Kidney capillary endothelial cell (primary cell): ENCODE data around the gene EPS8L2.
"Not testable (repeated sequence)": the region's sequence is repeated elsewhere in the genome, so short reads cannot be mapped to it uniquely, and the experiment has no call there.

ENCODE experiments used
- DNase-seq: peaks from one replicate; pipeline ENCODE4 v3.0.0-alpha.2; 2018; ENCODE audit warnings: low spot score

Gene EPS8L2

DNA sequence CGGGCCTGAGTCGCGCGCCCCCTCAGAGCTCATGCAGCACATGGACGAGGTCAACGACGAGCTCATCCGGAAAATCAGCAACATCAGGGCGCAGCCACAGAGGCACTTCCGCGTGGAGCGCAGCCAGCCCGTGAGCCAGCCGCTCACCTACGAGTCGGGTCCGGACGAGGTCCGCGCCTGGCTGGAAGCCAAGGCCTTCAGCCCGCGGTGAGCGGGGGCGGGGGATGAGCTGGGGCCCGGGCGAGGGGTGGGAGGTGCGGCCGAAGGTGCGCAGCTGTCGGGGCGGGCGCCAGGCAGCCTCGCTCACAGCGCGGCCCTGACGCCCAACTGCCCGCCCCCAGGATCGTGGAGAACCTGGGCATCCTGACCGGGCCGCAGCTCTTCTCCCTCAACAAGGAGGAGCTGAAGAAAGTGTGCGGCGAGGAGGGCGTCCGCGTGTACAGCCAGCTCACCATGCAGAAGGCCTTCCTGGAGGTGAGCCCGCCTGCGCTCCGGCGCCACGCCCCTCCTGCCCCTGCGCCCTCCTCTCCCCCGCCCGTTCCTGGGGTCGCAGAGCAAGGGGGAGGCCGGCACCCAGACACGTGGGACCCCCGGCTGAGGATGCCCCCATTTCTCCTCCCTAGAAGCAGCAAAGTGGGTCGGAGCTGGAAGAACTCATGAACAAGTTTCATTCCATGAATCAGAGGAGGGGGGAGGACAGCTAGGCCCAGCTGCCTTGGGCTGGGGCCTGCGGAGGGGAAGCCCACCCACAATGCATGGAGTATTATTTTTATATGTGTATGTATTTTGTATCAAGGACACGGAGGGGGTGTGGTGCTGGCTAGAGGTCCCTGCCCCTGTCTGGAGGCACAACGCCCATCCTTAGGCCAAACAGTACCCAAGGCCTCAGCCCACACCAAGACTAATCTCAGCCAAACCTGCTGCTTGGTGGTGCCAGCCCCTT is 20.5 kb downstream of the EPS8L2 start:
- no peak for DNase-seq

DNA sequence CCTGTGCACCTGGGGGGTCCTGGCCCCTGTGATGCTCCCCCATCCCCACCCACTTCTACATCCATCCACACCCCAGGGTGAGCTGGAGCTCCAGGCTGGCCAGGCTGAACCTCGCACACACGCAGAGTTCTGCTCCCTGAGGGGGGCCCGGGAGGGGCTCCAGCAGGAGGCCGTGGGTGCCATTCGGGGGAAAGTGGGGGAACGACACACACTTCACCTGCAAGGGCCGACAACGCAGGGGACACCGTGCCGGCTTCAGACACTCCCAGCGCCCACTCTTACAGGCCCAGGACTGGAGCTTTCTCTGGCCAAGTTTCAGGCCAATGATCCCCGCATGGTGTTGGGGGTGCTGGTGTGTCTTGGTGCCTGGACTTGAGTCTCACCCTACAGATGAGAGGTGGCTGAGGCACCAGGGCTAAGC is 21.3 kb downstream of the EPS8L2 start:
- DNase-seq: no peak

DNA sequence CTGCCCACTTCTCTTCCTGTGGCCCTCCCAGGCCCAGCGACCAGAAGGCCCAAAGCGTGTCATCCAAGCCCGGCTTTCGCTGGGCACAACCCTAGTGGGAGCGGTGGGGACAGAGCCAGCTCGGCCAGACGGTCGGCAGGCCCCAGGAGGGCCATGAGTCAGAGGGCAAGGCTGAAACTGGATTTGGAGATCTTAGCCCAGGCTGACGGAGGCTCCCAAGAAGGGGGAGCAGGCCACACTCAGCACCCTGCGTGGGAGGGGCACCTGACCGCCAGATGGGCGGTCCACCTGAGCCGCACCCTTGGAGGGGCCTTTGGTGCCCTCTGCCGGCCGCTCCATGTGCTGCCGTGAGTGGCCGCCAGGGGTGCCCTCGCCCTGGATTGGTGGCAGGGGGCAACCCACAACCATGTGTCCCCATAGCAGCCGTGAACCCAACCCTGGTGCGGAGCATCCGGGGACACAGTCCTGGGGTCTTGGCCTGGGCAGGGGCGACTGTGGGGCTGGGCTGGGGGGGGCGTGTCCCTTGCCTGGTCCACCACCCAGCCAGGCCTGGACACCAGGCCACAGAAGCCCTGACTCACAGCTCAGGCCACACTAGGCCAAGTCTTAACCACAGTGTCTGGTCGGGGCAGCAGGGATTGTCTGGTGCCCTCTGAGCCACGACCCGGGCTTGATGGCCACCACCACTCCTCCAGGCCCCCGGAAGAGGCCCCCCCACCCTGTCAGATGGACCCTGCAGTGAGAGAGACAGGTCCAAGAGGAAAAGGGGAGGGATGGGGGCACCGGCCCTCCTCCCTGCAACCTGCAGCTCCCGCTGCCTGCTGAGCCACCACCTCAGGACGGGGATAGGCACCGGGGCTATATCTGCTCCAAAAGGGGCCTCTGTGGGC is 22.1 kb downstream of the EPS8L2 start:
- DNase-seq: no peak

DNA sequence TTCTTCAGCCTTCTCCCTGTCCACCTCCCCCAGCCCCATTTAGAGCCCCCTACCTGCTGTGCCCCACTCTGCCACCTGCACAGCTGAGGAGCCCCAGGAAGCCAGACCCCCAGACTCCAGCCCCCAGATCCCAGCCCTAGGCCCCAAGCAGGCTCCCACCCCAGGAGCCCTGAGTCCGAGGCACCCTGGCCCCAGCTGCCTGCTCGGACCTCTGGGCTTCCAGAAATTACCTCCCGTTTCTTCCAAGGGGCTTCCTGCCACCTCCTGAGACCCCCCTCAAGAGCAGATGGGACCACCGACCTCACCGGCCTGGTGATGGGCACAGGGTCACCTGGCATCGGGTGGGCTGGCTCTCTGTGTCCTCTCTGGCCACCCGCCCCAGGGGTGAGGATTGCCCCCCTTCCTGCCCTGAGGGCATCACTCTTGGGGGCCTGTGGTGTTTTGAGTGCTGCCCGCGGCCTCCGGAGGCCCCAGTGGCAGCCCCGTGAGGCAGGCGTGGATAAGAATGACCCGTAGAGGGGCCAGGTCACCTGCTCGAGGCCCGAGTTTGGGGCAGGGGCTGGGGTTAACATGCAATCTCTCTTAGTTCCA is 23.0 kb downstream of the EPS8L2 start:
- no peak for DNase-seq

DNA sequence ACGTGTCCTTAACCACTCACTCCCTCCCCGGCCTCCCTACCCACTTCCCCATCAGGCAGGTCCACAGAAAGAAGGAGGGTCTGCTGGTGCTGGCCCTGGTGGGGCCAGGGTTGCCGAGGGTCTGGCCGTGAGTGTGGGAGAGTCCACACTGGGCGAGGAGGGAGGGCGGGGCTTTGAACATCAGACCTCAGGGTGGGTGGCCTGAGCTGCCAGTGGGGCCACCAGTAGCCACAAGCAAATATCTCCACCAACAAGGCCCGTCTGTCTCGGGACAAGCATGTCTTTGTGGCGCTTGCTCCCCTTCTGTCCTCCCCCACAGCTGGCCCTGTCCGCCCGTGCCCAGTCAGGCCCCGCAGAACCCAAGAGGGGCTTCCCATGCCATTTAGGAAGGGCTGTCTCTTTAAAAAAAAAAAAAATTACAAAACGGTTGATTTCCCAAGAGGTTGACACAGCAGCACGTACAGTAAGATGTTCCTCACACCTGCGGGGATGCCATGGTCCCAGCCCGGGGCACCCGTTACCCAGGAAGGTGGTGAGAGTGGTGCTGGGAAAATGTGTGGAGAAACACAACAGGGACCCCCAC is 23.6 kb downstream of the EPS8L2 start:
- no peak for DNase-seq

DNA sequence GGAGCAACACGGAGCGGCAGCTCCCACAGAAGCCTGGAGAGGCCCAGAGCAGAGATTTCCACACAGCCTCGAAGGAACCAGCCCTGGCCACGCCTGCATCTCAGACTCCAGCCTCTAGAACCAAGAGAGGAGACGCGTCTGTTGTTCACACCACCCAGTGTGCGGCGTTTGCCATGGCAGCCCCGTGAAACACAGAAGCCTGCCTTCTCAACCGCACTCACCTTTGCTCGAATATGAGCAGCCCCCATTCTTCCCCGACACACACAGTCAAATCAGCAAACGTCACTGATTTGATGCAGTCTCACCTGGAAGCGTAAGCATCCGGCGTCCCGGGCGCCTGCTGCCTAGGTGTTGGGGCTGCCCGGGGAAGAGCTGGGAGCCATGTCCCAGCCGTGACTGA is 27.0 kb downstream of the EPS8L2 start:
- no peak for DNase-seq

DNA sequence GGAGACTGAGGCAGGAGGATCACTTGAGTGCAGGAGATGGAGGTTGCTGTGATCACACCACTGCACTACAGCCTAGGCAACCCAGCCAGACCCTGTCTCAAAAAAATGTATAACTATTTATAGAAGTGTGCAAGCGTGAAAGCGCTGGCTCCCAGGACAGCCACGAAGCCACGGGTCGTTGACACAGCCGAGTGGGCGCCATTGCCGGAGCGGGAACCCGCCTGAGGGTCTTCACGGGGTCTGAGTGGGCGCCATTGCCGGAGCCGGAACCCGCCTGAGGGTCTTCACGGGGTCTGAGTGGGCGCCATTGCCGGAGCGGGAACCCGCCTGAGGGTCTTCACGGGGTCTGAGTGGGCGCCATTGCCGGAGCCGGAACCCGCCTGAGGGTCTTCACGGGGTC is 28.5 kb downstream of the EPS8L2 start:
- not testable (repeated sequence) for DNase-seq

DNA sequence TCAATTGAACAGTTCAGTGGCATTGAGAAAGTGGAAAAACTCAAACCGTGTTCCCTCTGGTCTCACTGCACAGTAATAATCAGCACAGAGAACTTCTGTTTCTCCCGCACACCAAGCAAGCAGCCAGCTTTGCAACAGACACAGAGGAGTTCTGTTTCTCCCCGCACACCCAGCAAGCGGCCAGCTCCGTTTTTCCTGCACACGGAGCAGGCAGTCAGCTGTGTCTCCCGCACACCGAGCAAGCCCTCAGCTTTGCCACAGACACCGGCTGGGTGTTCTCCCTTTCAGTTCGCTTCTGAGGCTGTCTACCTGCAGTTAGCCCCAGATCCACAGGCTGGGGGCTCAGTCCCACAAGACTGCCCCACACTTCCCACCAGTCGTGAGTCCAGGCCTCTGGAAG is 31.3 kb downstream of the EPS8L2 start:
- no peak for DNase-seq

DNA sequence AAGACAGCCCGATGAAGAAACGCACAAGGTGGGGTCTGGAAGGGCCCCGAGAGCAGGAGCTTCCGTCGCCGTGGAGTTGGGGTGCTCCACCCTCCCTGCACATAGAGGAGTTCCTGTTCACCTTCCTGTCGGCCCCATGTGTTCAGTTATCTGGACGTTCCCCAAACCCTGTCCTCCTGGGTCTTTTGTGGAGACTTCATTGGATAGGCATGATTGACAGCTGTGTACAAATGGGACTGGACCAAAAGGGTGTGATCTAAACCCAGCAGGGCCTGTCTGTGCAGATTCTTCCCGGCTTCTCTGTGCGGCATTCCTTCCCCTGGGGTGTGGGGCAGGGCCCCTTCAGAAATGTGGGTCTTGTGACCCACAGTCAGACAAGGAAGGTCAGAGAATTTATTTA is 31.9 kb downstream of the EPS8L2 start:
- not testable (repeated sequence) for DNase-seq

DNA sequence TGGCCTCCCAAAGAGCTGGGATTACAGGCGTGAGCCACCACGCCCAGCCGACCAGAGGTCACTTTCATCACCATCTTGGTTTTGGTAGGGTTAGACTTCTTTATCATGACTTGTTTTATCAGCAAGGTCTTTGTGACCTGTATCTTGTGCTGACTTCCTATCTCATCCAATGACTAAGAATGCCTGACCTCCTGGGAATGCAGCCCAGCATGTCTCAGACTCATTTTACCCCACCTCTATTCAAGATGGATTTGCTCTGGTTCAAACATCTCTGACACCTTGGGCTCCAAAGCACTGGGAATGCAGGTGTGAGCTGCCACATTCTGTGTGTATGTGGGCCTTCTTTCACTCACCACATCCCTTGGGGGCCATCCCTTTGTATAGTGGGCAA is 36.1 kb downstream of the EPS8L2 start:
- no peak for DNase-seq

DNA sequence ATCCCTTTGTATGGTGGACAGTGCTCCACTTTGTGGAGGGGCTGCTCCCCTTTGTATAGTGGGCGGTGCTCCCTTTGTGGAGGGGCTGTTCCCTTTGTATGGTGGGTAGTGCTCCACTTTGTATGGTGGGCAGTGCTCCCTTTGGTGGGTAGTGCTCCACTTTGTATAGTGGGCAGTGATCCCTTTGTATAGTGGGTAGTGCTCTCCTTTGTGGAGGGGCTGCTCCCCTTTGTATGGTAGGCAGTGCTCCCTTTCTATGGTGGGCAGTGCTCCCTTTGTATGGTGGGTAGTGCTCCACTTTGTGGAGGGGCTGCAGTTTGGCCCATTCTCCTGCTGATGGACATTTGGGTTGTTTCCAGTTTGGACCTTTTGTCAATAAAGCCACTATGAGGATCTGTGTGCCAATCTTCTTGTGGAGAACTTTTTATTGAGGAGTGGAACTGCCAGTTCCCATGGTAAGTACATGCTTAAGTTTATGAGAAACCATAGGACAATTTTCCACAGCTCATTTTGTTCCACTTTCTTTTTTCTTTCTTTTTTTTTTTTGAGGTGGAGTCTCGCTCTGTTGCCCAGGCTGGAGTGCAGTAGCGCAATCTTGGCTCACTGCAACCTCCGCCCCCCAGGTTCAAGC is 36.7 kb downstream of the EPS8L2 start:
- no peak for DNase-seq

DNA sequence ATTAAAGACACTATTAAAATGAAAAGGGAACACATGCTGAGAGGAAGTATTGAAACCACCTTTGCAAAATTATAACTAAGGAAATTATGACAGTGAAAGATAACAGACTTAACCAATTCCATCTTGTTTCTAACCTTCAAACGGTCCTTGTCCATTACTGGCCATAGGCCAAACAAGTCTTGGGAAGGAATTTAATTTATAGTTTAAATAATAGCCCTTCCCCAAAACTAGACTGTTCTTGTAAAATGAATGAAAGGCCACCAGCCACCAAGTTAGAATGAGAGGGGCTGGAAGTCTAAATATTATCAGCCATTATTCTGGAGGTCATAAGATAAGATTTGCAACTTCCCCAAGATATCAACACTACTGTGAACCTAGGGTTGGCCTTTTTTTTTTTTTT is 39.4 kb downstream of the EPS8L2 start:
- DNase-seq: no peak

DNA sequence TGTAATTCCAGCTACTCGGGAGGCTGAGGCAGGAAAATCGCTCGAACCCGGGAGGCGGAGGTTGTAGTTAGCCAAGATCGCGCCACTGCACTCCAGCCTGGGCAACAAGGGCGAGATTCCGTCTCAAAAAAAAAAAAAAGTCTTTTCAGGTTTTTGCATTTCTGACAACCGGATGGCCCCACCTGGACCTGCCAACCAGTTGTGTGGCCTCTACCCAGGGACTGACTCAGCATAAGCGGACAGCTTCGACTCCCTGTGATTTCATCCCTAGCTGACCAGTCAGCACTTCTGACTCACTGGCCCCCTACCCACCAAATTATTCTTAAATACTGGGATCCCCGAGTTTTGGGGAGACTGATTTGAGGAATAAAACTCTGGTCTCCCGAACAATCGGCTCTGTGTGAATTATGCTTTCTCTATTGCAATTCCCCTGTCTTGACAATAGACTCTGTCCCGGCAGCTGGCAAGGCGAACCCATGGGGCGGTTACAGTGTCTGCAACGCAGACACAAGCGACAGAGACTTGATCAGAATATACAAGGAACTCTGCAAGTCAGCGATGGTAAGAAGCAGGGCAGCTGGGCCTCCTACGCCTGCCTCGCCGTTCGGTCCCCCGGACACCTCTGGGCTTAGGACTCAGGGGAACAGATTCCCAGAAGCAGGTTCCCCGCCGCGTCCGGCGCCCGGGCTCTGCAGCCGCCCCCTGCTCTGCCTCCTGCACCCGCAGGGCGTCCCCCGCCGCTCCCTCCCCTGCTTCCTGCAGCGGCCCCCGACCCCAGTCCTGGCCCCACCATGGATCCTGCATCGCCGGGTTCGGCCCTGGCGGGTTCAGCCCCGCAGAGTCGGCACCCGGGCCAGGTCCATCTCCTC is 40.5 kb downstream of the EPS8L2 start:
- DNase-seq: no peak

DNA sequence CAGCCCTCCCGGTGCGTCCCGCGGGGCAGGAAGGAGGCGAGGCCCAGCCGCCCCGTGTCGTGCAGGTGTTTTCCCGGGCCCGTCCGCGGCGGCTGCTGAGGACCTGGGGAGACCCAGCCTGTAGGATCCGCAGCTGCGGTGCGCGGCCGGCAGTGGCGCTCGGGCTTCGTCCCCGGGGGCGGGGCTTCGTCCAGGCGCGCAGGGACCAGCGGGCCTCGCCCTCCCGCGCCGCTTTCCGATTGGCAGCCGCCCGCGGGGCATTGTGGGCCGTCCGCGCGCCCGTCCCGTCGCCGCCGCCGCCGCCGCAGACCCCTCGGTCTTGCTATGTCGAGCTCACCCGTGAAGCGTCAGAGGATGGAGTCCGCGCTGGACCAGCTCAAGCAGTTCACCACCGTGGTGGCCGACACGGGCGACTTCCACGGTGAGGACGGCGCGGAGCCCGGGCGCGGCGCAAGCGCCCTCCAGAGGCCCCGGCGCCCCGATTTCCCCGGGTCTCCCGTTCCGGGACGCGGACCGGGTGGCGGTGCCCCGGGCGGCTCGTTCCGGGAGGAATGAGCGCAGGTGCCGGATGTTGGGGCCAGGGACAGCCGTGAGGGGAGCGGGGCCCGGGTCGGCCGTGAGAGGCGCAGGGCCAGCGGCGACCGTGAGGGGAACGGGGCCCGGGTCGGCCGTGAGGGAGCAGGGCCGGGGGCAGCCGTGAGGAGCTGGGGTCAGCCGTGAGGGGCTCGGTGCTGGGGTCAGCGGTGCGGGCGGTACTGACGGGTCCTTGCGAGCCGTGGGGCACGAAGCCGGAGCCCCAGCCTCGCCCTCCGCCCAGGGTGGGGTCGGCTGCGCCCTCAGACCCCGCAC is 41.4 kb downstream of the EPS8L2 start, which contains the start of gene TALDO1:
Gene TALDO1 (plus strand): TSS at position 307 of the 849 bp plus-strand sequence. CDS start 18 bp downstream, at position 325.
- peak; percentile 69 for DNase-seq

DNA sequence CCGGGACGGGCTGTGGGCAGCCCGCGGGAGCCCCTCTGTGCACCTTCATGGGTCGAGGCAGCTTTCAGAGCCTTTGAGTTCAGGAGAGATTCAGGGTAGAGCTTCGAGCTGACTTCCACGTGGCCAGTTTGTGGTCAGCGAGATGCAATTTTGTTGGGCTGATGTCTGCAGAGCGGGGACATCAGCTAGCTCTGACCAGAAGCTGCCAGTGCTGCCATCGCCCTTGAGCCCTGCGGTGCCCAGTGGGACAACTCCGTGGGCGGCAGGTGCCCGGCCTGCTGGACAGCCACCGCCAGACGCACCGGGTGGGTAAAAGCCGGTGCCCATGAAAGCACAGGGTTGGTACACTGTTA is 42.0 kb downstream of the EPS8L2 start:
- no peak for DNase-seq

DNA sequence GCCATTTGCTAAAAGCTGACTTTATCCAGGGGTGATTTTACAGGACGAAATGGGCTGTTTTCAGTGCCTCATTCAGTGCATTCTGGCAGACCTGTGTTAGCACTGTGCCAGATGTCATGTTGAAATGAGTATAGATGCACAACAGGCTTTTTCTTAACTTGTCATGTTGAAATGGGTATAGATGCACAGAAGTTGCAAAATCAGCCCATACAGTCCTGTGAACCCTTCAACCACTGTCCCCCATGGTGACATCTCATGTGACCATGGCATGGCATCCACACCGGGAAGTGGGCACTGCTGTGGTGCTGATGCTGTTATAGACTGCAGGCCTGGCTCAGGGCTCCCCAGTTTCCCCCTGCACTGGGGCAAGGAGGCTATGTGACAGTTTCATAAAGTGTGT is 43.7 kb downstream of the EPS8L2 start:
- DNase-seq: no peak

DNA sequence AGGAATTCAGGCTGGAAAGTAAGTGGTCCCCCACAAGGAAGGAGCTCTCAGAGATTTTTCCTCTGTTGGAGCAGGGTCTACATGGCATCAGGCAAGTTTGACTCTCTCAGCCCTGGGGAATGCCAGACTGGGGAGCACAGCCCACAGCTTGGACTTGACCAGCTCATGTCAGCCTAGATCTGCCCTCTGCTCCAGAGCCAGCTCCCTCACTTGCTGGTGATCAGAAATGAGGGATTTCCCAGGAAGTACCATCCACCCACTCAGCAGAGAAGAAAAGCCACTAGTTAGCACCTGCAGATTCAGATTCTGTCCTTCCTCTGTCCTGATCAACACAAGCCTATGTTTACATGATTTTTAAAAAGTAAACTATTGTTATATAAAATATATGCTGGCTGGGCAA is 54.2 kb downstream of the EPS8L2 start:
- no peak for DNase-seq

DNA sequence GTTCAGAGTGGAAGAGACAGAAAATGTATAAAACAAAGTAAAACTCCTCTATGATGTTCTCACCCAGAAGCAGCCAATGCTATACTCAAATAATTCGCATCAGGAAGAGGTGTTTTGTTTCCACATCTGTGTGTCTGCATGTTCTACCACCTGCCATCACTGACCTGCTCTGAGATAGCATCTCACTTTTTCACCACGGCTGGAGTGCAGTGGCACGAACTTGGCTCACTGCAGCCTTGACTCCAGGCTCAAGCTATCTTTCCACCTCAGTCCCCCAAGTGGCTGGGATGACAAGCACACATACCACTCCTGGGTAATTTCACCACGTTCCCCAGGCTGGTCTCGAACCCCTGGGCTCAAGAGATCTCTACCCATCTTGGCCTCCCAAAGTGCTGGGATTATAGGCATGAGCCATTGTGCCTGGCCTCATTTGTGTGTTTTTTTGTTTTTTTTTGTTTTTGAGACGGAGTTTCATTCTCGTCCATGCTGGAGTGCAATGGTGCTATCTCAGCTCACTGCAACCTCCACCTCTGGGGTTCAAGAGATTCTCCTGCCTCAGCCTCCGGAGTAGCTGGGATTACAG is 55.6 kb downstream of the EPS8L2 start:
- DNase-seq: no peak

DNA sequence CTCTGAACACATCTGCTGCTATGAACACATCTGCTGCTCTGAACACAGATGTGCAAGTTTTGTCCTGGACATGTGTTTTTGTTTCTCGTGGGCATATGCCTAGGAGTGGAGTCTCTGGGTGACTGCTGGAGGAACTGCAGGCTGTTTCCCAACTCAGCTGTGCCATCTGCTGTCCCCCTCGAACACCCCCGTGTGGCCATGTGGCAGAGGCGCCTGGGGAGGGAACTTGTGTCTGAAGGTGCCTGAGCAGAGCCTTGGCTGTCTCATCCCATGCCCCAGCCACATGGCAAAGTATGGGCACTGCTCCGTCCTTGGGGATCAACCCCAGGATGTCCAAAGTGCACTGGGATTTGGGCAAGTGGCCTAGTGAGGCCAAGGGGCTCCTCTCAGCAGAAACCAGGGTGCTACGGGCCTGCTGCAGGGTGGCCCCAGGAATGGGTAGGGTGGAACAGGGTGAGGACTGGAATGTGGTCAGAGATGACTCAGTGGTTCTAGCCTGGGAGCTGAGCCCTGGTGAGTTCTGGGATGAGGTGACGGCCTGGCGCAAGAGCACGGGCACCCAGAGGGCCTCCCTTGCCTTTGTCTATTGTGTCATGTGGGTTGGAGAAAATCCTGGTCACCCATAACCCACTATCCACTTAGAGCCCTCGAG is 56.5 kb downstream of the EPS8L2 start:
- no peak for DNase-seq
